Esophagus muscularis mucosa (tissue), 4 donors: Measurements from ENCODE around the gene WSB1.

ENCODE experiments used
- EP300 ChIP-seq: sonication (generic); formaldehyde crosslinking; IDR thresholded peaks from one replicate; pipeline ENCODE4 v1.6.1; 2017; ENCODE audit warnings: antibody characterized with exemption
- POLR2A ChIP-seq: fragments of 450-650 bp; IDR thresholded peaks from one replicate; pipeline ENCODE4 v1.6.1; 2017; ENCODE audit warnings: antibody characterized with exemption, moderate library complexity, mild to moderate bottlenecking, low read depth
- TF ChIP-seq, protein P1 (sequence below), 3 experiments: fragments of 200-600 bp in 2 of 3; fragments of 450-650 bp in 1 of 3; sonication (generic) in 2 of 3; IDR thresholded peaks; one replicate each; pipeline ENCODE4 v1.5.1; 2017 to 2019; ENCODE audit warnings: antibody characterized with exemption in 3 of 3, mild to moderate bottlenecking in 2 of 3, moderate library complexity in 1 of 3

DNA sequence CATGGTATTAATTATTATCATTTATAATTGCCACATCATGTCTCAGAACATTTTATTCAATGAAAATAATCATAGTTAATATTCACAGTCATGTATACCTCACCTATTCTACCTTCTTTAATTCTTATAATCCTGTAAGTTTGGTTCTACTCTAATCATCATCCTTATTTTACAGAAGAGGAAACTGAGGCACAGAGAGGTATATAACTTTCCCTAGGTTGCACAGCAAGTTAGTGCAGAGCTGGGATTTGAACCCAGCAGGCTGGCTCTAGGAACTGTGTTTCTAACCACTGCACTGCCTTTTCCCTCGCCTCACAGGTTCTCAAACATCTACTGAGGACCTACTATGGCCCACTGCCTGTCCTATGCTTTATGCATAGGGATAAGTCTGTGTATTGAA is 32.7 kb downstream of the WSB1 start:
- TF ChIP-seq, protein P1, sequence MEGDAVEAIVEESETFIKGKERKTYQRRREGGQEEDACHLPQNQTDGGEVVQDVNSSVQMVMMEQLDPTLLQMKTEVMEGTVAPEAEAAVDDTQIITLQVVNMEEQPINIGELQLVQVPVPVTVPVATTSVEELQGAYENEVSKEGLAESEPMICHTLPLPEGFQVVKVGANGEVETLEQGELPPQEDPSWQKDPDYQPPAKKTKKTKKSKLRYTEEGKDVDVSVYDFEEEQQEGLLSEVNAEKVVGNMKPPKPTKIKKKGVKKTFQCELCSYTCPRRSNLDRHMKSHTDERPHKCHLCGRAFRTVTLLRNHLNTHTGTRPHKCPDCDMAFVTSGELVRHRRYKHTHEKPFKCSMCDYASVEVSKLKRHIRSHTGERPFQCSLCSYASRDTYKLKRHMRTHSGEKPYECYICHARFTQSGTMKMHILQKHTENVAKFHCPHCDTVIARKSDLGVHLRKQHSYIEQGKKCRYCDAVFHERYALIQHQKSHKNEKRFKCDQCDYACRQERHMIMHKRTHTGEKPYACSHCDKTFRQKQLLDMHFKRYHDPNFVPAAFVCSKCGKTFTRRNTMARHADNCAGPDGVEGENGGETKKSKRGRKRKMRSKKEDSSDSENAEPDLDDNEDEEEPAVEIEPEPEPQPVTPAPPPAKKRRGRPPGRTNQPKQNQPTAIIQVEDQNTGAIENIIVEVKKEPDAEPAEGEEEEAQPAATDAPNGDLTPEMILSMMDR (IDR thresholded peaks at IDR 0.05): no peak
- TF ChIP-seq EP300: no peak
- TF ChIP-seq POLR2A: no peak
